ENCODE results near the gene POR.
"Not testable (repeated sequence)": the region's sequence is repeated elsewhere in the genome, so short reads cannot be mapped to it uniquely, and the experiment has no call there.

The POR gene

GRCh38 chr7:75992083-75992755 lies 77.3 kb downstream of the POR start:
- no peak for DNase-seq

GRCh38 chr7:75993689-75994387 lies 78.9 kb downstream of the POR start:
- peak; percentile 11 to 53 (median 42) for DNase-seq

- DNase-seq = peak; percentile 94 to 98 (median 96)
These were observed 79.6 kb downstream of the POR start, which contains the start of gene TMEM120A for GRCh38 chr7:75994388-75995051. Gene TMEM120A, minus strand, starts transcription at chr7:75994595. Its CDS starts 25 bp downstream, at chr7:75994570.

GRCh38 chr7:75995052-75995471 lies 80.1 kb downstream of the POR start:
- no peak for DNase-seq

- DNase-seq = no peak
These were observed 81.0 kb downstream of the POR start for GRCh38 chr7:75995996-75996395.

GRCh38 chr7:75996476-75996875 lies 81.5 kb downstream of the POR start:
- DNase-seq = no peak

GRCh38 chr7:75998038-75998437 lies 83.1 kb downstream of the POR start:
- DNase-seq = no peak

- DNase-seq = no peak
These were observed 85.6 kb downstream of the POR start for GRCh38 chr7:76000566-76000965.

- no peak for DNase-seq
These were observed 87.2 kb downstream of the POR start for GRCh38 chr7:76002139-76002538.

- no peak for DNase-seq
These were observed 87.9 kb downstream of the POR start for GRCh38 chr7:76002822-76003221.

- DNase-seq = no peak
These were observed 88.4 kb downstream of the POR start for GRCh38 chr7:76003351-76003750.

GRCh38 chr7:76005004-76005403 lies 90.0 kb downstream of the POR start:
- not testable (repeated sequence) for DNase-seq

- DNase-seq = no peak
These were observed 93.3 kb downstream of the POR start for GRCh38 chr7:76008156-76008687.

- DNase-seq = no peak
These were observed 95.0 kb downstream of the POR start for GRCh38 chr7:76009672-76010600.

GRCh38 chr7:76011442-76011861 lies 96.5 kb downstream of the POR start:
- DNase-seq = no peak

GRCh38 chr7:76016191-76016947 lies 101.4 kb downstream of the POR start:
- DNase-seq = no peak

GRCh38 chr7:76018520-76018919 lies 103.6 kb downstream of the POR start:
- DNase-seq = not testable (repeated sequence)

- peak; percentile 77 to 88 (median 84) for DNase-seq
These were observed 105.2 kb downstream of the POR start for GRCh38 chr7:76020031-76020714.

GRCh38 chr7:76022026-76022780 lies 107.2 kb downstream of the POR start:
- DNase-seq = peak in 2 of 4 experiments; percentile 12 to 35

- peak; percentile 81 to 92 (median 90) for DNase-seq
These were observed 108.0 kb downstream of the POR start for GRCh38 chr7:76023002-76023401.
